NCI-H345 (cell line): ENCODE results near the gene KCNRG.
"Not testable (repeated sequence)": the region's sequence is repeated elsewhere in the genome, so short reads cannot be mapped to it uniquely, and the experiment has no call there.

ENCODE experiments used
- DNase-seq: peaks from one replicate; lab custom pipeline; 2025; lab: John Stamatoyannopoulos, UW

KCNRG gene

GRCh38 chr13:50015258-50015657 is at the start of gene KCNRG:
Gene KCNRG, plus strand, starts transcription at chr13:50015444. Its CDS starts 50 bp downstream, at chr13:50015494.
- DNase-seq, result no peak

DNA sequence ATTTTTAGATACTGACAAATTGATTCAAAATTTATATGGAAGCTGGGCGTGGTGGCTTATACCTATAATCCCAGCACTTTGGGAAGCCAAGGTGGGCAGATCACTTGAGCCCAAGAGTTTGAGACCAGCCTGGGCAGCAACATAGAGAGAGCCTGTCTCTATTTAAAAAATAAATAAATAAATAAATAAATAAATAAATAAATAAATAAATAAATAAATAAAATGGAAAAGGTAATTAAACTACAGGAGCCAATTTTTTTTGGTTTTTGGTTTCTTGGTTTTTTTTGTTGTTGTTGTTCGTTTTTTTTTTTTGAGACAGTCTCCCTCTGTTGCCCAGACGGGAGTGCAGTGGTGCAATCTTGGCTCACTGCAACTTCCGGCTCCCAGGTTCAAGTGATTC is 47.8 kb upstream of the KCNRG start:
- DNase-seq, result no peak

- no peak for DNase-seq
These were observed 42.5 kb upstream of the KCNRG start for GRCh38 chr13:49972709-49973108.

- no peak for DNase-seq
These were observed 39.4 kb upstream of the KCNRG start for GRCh38 chr13:49975826-49976225.

GRCh38 chr13:49976314-49977258 is 38.7 kb upstream of the KCNRG start:
- DNase-seq, result peak; percentile 24

DNA sequence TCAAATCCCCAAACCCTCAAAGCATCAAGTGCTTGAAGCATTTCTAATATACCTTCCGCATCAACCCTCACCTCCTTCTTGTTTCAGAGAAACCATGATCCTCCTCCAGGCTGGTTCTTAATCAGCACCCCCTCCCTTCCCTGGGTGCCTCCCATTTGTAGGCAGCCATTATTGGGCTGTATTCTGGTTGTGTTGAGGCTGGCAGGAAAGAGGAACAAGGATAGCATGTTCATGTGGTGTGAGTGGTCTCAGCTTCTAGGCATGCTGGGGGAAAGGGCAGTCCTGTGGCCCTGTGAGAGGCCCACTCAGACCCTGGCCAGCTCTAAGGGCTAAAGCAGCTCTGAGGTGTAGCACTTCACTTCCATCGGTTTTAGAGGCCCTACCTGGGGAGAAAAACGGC is 37.3 kb upstream of the KCNRG start:
- DNase-seq, result no peak

DNA sequence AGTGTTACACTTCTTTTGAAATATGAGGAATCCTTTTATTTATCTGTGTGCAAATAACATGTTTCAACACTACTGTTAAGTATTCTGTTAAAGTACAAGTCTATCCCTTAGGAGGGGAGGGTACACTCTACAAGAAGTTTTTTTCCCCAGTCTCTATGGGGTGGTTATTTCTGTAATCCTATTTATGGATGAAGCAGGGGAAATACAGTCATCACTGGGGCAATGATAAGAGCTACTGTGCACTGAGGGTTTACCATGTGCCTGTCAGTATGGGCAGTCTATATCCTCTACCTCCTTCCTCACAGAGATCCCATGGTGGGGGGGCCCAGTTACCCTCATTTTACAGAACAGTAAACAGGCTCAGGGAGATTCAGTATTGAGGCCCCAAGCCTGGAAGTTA is 35.0 kb upstream of the KCNRG start:
- no peak for DNase-seq

GRCh38 chr13:49985129-49985528 is 30.1 kb upstream of the KCNRG start:
- DNase-seq, result no peak

- no peak for DNase-seq
These were observed 28.8 kb upstream of the KCNRG start for GRCh38 chr13:49986471-49986870.

DNA sequence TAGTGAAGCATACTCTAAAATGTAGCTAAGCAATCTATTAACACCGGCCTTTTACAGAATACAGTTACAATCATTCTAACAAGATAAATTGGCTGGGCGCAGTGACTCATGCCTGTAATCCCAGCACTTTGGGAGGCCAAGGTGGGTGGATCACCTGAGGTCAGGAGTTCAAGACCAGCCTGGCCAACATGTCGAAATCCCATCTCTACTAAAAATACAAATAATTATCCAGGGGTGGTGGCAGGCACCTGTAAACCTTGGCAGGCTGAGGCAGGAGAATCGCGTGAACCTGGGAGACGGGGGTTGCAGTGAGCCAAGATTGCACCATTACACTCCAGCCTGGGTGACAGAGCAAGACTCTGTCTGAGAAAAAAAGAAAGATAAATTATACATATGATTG is 24.6 kb upstream of the KCNRG start:
- not testable (repeated sequence) for DNase-seq

DNA sequence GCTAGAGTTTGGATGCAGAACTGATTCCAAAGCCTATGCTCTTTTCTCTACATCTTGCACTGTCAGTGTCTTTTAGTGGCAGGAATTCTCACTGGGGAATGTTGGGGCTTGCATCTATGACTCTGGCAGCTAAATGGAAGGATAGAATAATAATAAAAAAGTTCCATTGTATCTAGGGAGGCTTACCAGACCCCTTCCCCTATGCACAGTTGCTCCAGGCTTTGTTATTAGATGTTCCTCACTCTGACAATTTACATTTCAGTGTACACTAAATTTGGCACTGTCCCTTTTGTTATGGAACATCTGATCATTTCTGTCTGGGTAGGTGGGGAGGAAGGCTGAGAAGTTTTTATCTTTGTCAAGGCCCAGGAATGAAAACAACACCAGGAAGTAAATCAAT is 22.1 kb upstream of the KCNRG start:
- no peak for DNase-seq

- DNase-seq, result no peak
These were observed 21.6 kb upstream of the KCNRG start for GRCh38 chr13:49993666-49994065.

GRCh38 chr13:49995625-49996101 is 19.6 kb upstream of the KCNRG start:
- no peak for DNase-seq

- peak; percentile 75 for DNase-seq
These were observed 18.9 kb upstream of the KCNRG start for GRCh38 chr13:49996161-49996915.

- DNase-seq, result peak; percentile 75
These were observed 18.0 kb upstream of the KCNRG start, which contains the start of gene TRIM13 for GRCh38 chr13:49996951-49997895. Gene TRIM13, plus strand, starts transcription at chr13:49997042. Its CDS starts 14,899 bp downstream, at chr13:50011941.

- no peak for DNase-seq
These were observed 17.3 kb upstream of the KCNRG start for GRCh38 chr13:49997955-49998354.

- DNase-seq, result no peak
These were observed 16.3 kb upstream of the KCNRG start for GRCh38 chr13:49998714-49999624.

GRCh38 chr13:50001287-50001686 is 14.0 kb upstream of the KCNRG start:
- no peak for DNase-seq

- DNase-seq, result no peak
These were observed 8.7 kb upstream of the KCNRG start for GRCh38 chr13:50006426-50007135.

DNA sequence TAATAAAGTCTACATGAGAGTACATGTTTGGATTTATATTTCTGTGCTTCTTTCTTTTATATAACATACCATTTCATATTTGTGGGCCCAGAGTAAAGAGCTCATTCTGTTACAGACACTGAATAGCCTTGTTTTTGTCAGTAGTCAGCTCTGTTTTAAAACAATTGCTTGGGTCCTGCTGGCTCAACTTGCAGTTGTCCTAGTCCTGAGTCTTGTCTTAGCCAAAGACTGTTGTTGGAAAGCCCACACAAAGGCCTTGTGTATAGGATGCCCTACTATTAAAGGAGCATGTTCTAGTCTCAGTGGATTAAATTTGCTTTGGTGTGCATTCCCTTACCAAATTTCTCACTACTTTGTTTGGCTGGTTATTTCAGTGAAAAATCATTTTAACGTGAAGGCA is 3.8 kb upstream of the KCNRG start:
- no peak for DNase-seq
